Epidermal melanocyte (primary cell): Measurements from ENCODE around the gene LPAR1.
"Not testable (repeated sequence)": the region's sequence is repeated elsewhere in the genome, so short reads cannot be mapped to it uniquely, and the experiment has no call there.

Experiments used
- DNase-seq: peaks from one replicate; pipeline ENCODE4 v3.0.0; 2011; ENCODE audit warnings: low spot score; ENCODE audit not compliant: insufficient read length

Gene LPAR1

GRCh38 chr9:111038331-111039230 lies at the start of gene LPAR1:
TSS of gene LPAR1 (minus strand) at chr9:111038470. CDS start at chr9:110972117, 66,353 bp downstream.
- no peak for DNase-seq

GRCh38 chr9:111078391-111079038 lies 40.2 kb upstream of the LPAR1 start:
- no peak for DNase-seq

- DNase-seq = no peak
Observed at GRCh38 chr9:111076519-111076918, 38.2 kb upstream of the LPAR1 start.

- DNase-seq = no peak
Observed at GRCh38 chr9:111076042-111076441, 37.8 kb upstream of the LPAR1 start.

- DNase-seq = no peak
Observed at GRCh38 chr9:111074395-111074794, 36.1 kb upstream of the LPAR1 start.

- no peak for DNase-seq
Observed at GRCh38 chr9:111069183-111069582, 30.9 kb upstream of the LPAR1 start.

- no peak for DNase-seq
Observed at GRCh38 chr9:111068771-111069170, 30.5 kb upstream of the LPAR1 start.

- DNase-seq = no peak
Observed at GRCh38 chr9:111068383-111068730, 30.1 kb upstream of the LPAR1 start.

- no peak for DNase-seq
Observed at GRCh38 chr9:111066468-111066867, 28.2 kb upstream of the LPAR1 start.

- no peak for DNase-seq
Observed at GRCh38 chr9:111065414-111065813, 27.1 kb upstream of the LPAR1 start.

- no peak for DNase-seq
Observed at GRCh38 chr9:111064160-111064837, 26.0 kb upstream of the LPAR1 start.

- no peak for DNase-seq
Observed at GRCh38 chr9:111063332-111063731, 25.1 kb upstream of the LPAR1 start.

- DNase-seq = no peak
Observed at GRCh38 chr9:111058166-111058565, 19.9 kb upstream of the LPAR1 start.

- no peak for DNase-seq
Observed at GRCh38 chr9:111056538-111056937, 18.3 kb upstream of the LPAR1 start.

GRCh38 chr9:111052791-111053190 lies 14.5 kb upstream of the LPAR1 start:
- no peak for DNase-seq

- DNase-seq = no peak
Observed at GRCh38 chr9:111051400-111051799, 13.1 kb upstream of the LPAR1 start.

GRCh38 chr9:111050819-111051218 lies 12.5 kb upstream of the LPAR1 start:
- no peak for DNase-seq

- DNase-seq = not testable (repeated sequence)
Observed at GRCh38 chr9:111047287-111047686, 9.0 kb upstream of the LPAR1 start.

GRCh38 chr9:111041902-111042301 lies 3.6 kb upstream of the LPAR1 start:
- DNase-seq = no peak

- no peak for DNase-seq
Observed at GRCh38 chr9:111040494-111040893, 2.2 kb upstream of the LPAR1 start.

- no peak for DNase-seq
Observed at GRCh38 chr9:111039231-111039906, 1.1 kb upstream of the LPAR1 start.
